A549 (cell line): ENCODE results near the gene TMPRSS9. TPM values are rescaled to one million over a fixed set of nuclear protein-coding genes. Genes with fewer than 3 reads are reported as not detected.

Experiments used
- ATAC-seq, 2 experiments: fragments of 200-7000 bp in 1 of 2; fragments of >200 bp in 1 of 2; cut with Nextera tagmentation in 1 of 2; cut with Tn5 transposase in 1 of 2; 3 replicates each; pipeline versions ENCODE4 v1.8.0 to v1.9.1; 2018 to 2020; ENCODE audit warnings: mild to moderate bottlenecking in 1 of 2, moderate library complexity in 1 of 2
- CTCF ChIA-PET: fragments of 300-600 bp; sonication (Branson Sonifier 250); formaldehyde crosslinking; extraction: SDS; loops from one replicate; lab custom pipeline; 2021; ENCODE audit warnings: antibody characterized with exemption, inconsistent platforms; lab: Yijun Ruan, JAX
- POLR2A ChIA-PET: fragments of 350-600 bp; formaldehyde crosslinking; extraction: SDS; loops from one replicate; lab custom pipeline; 2021; ENCODE audit warnings: antibody characterized with exemption, inconsistent platforms; lab: Yijun Ruan, JAX
- DNase-seq, 2 experiments: peaks; one replicate each; pipeline versions ENCODE4 v3.0.0 to v3.0.0-alpha.2; 2011 to 2016; ENCODE audit warnings: low read depth in 1 of 2, low spot score in 1 of 2
- FAIRE-seq: peaks from 2 replicates; lab custom pipeline; 2011; peaks lifted over from hg19 to GRCh38; lab: Jason Lieb, UNC
- H3K27ac ChIP-seq, 2 experiments: fragments of >200 bp; sonication (Bioruptor Twin); formaldehyde crosslinking; 3 replicates each; pipeline ENCODE4 v1.5.1; 2016 to 2017
- H3K4me1 ChIP-seq: fragments of >200 bp; sonication (Bioruptor Twin); formaldehyde crosslinking; 3 replicates; pipeline ENCODE4 v1.6.1; 2016
- H3K4me2 ChIP-seq: fragments of >200 bp; sonication (Bioruptor Twin); formaldehyde crosslinking; 3 replicates; pipeline ENCODE4 v1.6.1; 2016
- H3K4me3 ChIP-seq: fragments of >200 bp; sonication (Bioruptor Twin); formaldehyde crosslinking; 3 replicates; pipeline ENCODE4 v1.5.1; 2016
- H3K9me3 ChIP-seq: fragments of >200 bp; sonication (Bioruptor Twin); formaldehyde crosslinking; 3 replicates; pipeline ENCODE4 v1.6.1; 2016
- CEBPB ChIP-seq, 2 experiments: fragments of >200 bp in 1 of 2; sonication (Bioruptor Twin) in 1 of 2; formaldehyde crosslinking in 1 of 2; IDR thresholded peaks; 2 replicates each; pipeline ENCODE4 v1.6.1; 2012 to 2016
- CHD2 ChIP-seq: fragments of 150-350 bp; IDR thresholded peaks from 2 replicates; pipeline ENCODE4 v1.6.1; 2014; ENCODE audit warnings: low read length; ENCODE audit not compliant: partially characterized antibody
- EHF ChIP-seq: fragments of 250-450 bp; sonication (Bioruptor Pico); IDR thresholded peaks from 2 replicates; pipeline ENCODE4 v1.5.0; 2020; ENCODE audit warnings: mild to moderate bottlenecking
- EHMT2 ChIP-seq: fragments of 200-600 bp; sonication (generic); IDR thresholded peaks from 2 replicates; pipeline ENCODE4 v1.6.1; 2016; ENCODE audit warnings: antibody characterized with exemption, low read depth, mild to moderate bottlenecking, moderate library complexity
- GATA3 ChIP-seq: IDR thresholded peaks from 2 replicates; pipeline ENCODE4 v1.6.1; 2012; ENCODE audit warnings: borderline replicate concordance
- HOXB13 ChIP-seq: fragments of 250-450 bp; sonication (Bioruptor Pico); IDR thresholded peaks from 2 replicates; pipeline ENCODE4 v1.5.0; 2020; ENCODE audit warnings: low read depth, mild to moderate bottlenecking, moderate library complexity
- HOXB5 ChIP-seq: fragments of 250-450 bp; sonication (Bioruptor Pico); IDR thresholded peaks from 2 replicates; pipeline ENCODE4 v1.5.0; 2020; ENCODE audit warnings: mild to moderate bottlenecking, moderate library complexity
- JUN ChIP-seq, 2 experiments: fragments of >200 bp; sonication (Bioruptor Twin); formaldehyde crosslinking; IDR thresholded peaks; 2 replicates in 1 of 2; 3 replicates in 1 of 2; pipeline ENCODE4 v1.6.1; 2016 to 2017
- JUNB ChIP-seq: fragments of >200 bp; sonication (Bioruptor Twin); formaldehyde crosslinking; IDR thresholded peaks from 2 replicates; pipeline ENCODE4 v1.6.1; 2016
- KDM5A ChIP-seq: fragments of 200-600 bp; sonication (generic); IDR thresholded peaks from 2 replicates; pipeline ENCODE4 v1.6.1; 2016; ENCODE audit warnings: antibody characterized with exemption, mild to moderate bottlenecking
- MAZ ChIP-seq: fragments of 150-350 bp; IDR thresholded peaks from 2 replicates; pipeline ENCODE4 v1.6.1; 2014; ENCODE audit warnings: antibody characterized with exemption, low read depth, low read length, borderline replicate concordance
- MYC ChIP-seq: IDR thresholded peaks from 2 replicates; pipeline ENCODE4 v1.6.1; 2012; ENCODE audit warnings: mild to moderate bottlenecking, inconsistent platforms, low read length, improper control_type of control experiment, borderline replicate concordance
- NFE2L2 ChIP-seq: fragments of 150-350 bp; conservative IDR thresholded peaks from 2 replicates; pipeline ENCODE4 v1.6.1; 2014; ENCODE audit warnings: low read length
- NPAS2 ChIP-seq: fragments of 250-450 bp; sonication (Bioruptor Pico); IDR thresholded peaks from 2 replicates; pipeline ENCODE4 v1.8.0; 2022; ENCODE audit warnings: mild to moderate bottlenecking, moderate library complexity, borderline replicate concordance
- NR3C1 ChIP-seq: fragments of >200 bp; sonication (Bioruptor Twin); formaldehyde crosslinking; IDR thresholded peaks from 3 replicates; pipeline ENCODE4 v1.6.1; 2017
- RCOR1 ChIP-seq: fragments of 150-350 bp; IDR thresholded peaks from 2 replicates; pipeline ENCODE4 v1.6.1; 2014; ENCODE audit warnings: antibody characterized with exemption, low read length, low read depth
- SMC3 ChIP-seq: fragments of >200 bp; sonication (Bioruptor Twin); formaldehyde crosslinking; IDR thresholded peaks from 3 replicates; pipeline ENCODE4 v1.6.1; 2018; ENCODE audit warnings: inconsistent platforms
- TP53 ChIP-seq: fragments of 250-450 bp; sonication (Bioruptor Pico); IDR thresholded peaks from 2 replicates; pipeline ENCODE4 v1.5.0; 2021; ENCODE audit warnings: mild to moderate bottlenecking, moderate library complexity
- WGBS: methylation state at CpG from one replicate; pipeline ENCODE4 v1.1.6; 2017; ENCODE audit errors: missing lambda C conversion rate; 5-methylcytosine and 5-hydroxymethylcytosine counted together
- polyA plus RNA-seq, 4 experiments: library from polyadenylated mRNA; depleted of rRNA in 3 of 4; stranded (reverse); fragments of >200 nt; fragmentation: RNase III in 1 of 4; extraction: RNeasy Plus Mini Kit Qiagen cat#74134 plus additional on column Dnase treatment in 1 of 4; gene quantifications; 2 replicates in 3 of 4; 3 replicates in 1 of 4; pipeline ENCODE4 v1.2.3, GENCODE V29; 2011 to 2017
- TF ChIP-seq, protein P1 (sequence below): fragments of 250-450 bp; sonication (Bioruptor Pico); IDR thresholded peaks from 2 replicates; pipeline ENCODE4 v1.5.0; 2020; ENCODE audit warnings: low read depth, mild to moderate bottlenecking, moderate library complexity
- TF ChIP-seq, protein P2 (sequence below): fragments of >200 bp; sonication (Bioruptor Twin); formaldehyde crosslinking; IDR thresholded peaks from 2 replicates; pipeline ENCODE4 v1.6.1; 2016
- TF ChIP-seq, protein P3 (sequence below): IDR thresholded peaks from 2 replicates; pipeline ENCODE4 v1.6.1; 2012
- TF ChIP-seq, protein P4 (sequence below): IDR thresholded peaks from 2 replicates; pipeline ENCODE4 v1.6.1; 2012
- TF ChIP-seq, protein P5 (sequence below): fragments of >200 bp; sonication (Bioruptor Twin); formaldehyde crosslinking; IDR thresholded peaks from 3 replicates; pipeline ENCODE4 v1.5.1; 2016
- TF ChIP-seq, protein P6 (sequence below): fragments of 450-650 bp; IDR thresholded peaks from 2 replicates; pipeline ENCODE4 v1.6.1; 2014; ENCODE audit warnings: antibody characterized with exemption
- TF ChIP-seq, protein P7 (sequence below): IDR thresholded peaks from 2 replicates; pipeline ENCODE4 v1.6.1; 2012; ENCODE audit warnings: low read depth, borderline replicate concordance

Gene TMPRSS9
- polyA plus RNA-seq, 2 of the 4 experiments (the other 2 are of a cell fraction), result 0.01 TPM; not detected in 1

DNA sequence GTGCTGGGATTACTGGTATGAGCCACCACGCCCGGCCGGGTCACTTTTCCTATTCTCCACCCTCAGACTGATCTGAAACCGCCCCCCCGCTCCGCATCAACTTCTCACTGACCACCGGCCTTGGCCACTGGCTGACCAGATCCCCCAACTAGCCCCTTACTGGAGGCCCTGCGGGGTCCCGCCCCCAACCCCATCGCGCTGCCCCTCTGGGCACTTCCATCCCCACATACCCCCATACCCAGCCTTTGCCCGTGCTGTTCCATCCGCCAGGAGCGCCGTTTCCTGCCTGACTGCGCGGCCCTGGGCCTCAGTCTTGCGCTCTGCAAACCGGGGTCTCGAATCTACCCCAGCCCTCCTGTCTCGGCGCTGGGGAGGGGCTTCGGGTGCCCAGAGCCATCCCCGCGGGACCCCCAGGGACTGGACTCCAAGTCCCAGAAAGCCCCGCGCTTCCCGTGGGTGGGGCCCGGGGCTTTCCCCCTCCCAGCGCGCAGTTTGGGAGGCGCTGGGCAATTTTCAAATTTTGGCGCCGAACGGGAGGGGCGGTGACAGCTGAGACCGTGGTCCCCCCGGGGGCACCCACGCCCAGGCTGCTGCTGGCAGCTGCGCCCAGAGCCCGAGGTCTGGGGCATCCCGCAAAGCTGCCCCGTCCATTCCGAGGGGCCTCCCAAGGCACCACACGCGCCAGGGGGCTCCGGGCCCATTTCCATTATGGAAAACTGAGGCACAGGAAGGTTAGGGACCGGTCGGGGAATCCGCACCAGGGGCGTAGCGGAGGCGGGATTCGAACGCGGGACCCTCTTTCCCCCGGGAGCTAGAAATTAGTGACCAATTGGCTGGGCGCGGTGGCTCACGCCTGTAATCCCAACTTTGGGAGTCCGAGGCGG, 101.9 kb downstream of the TMPRSS9 start:
- peak overlapping the region; percentile 90 for H3K4me2 ChIP-seq
- TF ChIP-seq, protein P1, sequence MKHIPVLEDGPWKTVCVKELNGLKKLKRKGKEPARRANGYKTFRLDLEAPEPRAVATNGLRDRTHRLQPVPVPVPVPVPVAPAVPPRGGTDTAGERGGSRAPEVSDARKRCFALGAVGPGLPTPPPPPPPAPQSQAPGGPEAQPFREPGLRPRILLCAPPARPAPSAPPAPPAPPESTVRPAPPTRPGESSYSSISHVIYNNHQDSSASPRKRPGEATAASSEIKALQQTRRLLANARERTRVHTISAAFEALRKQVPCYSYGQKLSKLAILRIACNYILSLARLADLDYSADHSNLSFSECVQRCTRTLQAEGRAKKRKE (CRISPR knock-in tag), result 0 out of 2 replicates have a peak, but pooled peaks have one; percentile 13
- TF ChIP-seq CEBPB (IDR thresholded peaks at IDR 0.05), result no peak
- no peak for TF ChIP-seq JUN (IDR thresholded peaks at IDR 0.05)
- 0 out of 2 replicates have a peak, but pooled peaks have one; percentile 25 for TF ChIP-seq TP53 (CRISPR knock-in tag)
- 0 out of 2 replicates have a peak, but pooled peaks have one; percentile 33 for TF ChIP-seq HOXB5 (CRISPR knock-in tag)
- no peak for TF ChIP-seq KDM5A
- TF ChIP-seq, protein P2, sequence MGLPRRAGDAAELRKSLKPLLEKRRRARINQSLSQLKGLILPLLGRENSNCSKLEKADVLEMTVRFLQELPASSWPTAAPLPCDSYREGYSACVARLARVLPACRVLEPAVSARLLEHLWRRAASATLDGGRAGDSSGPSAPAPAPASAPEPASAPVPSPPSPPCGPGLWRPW, result no peak
- 0 out of 2 replicates have a peak, but pooled peaks have one; percentile 28 for TF ChIP-seq HOXB13 (CRISPR knock-in tag)
- TF ChIP-seq, protein P3, sequence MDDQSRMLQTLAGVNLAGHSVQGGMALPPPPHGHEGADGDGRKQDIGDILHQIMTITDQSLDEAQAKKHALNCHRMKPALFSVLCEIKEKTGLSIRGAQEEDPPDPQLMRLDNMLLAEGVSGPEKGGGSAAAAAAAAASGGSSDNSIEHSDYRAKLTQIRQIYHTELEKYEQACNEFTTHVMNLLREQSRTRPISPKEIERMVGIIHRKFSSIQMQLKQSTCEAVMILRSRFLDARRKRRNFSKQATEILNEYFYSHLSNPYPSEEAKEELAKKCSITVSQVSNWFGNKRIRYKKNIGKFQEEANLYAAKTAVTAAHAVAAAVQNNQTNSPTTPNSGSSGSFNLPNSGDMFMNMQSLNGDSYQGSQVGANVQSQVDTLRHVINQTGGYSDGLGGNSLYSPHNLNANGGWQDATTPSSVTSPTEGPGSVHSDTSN, result 0 out of 2 replicates have a peak, but pooled peaks have one; percentile 15
- TF ChIP-seq, protein P4, sequence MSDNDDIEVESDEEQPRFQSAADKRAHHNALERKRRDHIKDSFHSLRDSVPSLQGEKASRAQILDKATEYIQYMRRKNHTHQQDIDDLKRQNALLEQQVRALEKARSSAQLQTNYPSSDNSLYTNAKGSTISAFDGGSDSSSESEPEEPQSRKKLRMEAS, result peak; percentile 57; the same call in 1 of the 2 replicates
- TF ChIP-seq NR3C1, result no peak
- TF ChIP-seq EHF (CRISPR knock-in tag), result peak; percentile 18; the same call in 1 of the 2 replicates
- no peak for TF ChIP-seq EHMT2
- TF ChIP-seq NPAS2 (CRISPR knock-in tag), result no peak
- TF ChIP-seq, protein P5, sequence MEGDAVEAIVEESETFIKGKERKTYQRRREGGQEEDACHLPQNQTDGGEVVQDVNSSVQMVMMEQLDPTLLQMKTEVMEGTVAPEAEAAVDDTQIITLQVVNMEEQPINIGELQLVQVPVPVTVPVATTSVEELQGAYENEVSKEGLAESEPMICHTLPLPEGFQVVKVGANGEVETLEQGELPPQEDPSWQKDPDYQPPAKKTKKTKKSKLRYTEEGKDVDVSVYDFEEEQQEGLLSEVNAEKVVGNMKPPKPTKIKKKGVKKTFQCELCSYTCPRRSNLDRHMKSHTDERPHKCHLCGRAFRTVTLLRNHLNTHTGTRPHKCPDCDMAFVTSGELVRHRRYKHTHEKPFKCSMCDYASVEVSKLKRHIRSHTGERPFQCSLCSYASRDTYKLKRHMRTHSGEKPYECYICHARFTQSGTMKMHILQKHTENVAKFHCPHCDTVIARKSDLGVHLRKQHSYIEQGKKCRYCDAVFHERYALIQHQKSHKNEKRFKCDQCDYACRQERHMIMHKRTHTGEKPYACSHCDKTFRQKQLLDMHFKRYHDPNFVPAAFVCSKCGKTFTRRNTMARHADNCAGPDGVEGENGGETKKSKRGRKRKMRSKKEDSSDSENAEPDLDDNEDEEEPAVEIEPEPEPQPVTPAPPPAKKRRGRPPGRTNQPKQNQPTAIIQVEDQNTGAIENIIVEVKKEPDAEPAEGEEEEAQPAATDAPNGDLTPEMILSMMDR, result no peak
- no peak for FAIRE-seq

DNA sequence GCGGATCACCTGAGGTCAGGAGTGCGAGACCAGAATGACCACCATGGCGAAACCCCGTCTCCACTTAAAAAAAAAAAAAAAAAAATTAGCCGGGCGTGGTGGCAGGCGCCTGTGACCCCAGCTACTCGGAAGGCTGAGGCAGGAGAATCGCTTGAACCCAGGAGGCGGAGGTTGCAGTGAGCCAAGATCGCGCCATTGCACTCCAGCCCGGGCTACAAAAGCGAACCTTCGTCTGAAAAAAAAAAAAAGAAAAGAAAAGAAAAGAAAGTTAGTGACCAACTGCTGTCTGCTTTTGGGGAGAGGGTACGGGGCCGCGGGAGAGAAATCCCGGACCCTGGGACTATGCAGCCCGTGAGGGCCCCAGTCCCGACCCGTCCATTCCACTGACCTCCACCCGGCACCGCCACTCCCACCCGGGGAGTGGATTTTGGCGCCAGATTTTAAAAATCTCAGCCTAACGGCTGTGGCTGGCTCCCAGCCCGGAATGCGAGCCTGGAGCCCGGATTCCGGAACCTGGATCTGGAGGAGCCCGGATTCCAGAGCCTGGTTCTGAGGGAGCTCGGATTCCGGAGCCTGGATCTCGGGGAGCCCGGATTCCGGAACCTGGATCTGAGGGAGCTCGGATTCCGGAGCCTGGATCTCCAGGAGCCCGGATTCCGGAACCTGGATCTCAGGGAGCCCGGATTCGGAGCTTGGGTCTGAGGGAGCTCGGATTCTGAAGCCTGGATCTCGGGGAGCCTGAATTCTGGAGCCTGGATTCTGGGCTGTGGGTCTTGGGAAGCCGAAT, 102.8 kb downstream of the TMPRSS9 start:
- peak in 1 of 2 experiments; percentile 96 for DNase-seq
- Histone ChIP-seq H3K9me3 (no peaks in the 10 kb centered on the region), H3K4me3 (peak overlapping the region; percentile 58), H3K4me2 (peak overlapping the region; percentile 90), H3K27ac (peak overlapping the region; percentile 88 to 98), H3K4me1 (no peaks in the 10 kb centered on the region)
- 1% methylated on average over 31 of the region's 46 CpGs for WGBS
- peak; percentile 28 for FAIRE-seq
- ATAC-seq, result peak; percentile 61 to 80
- ChIA-PET POLR2A (interaction anchor here (0.5 to 3.9 kb wide), 6 partner anchors 9 to 308 kb away, joined by 3 to 44 read pairs (median 3); partner anchors contain the start of gene GADD45B), CTCF (interaction anchor here (0.6 to 3.5 kb wide), 10 partner anchors 9 to 1224 kb away, joined by 3 to 16 read pairs (median 4); partner anchors contain the start of genes AP3D1 and GADD45B)
- TF ChIP-seq RCOR1 (no peak), MYC (peak; percentile 22; the same call in 1 of the 2 replicates), EHF (CRISPR knock-in tag) (0 out of 2 replicates have a peak, but pooled peaks have one; percentile 63), SMC3 (0 out of 3 replicates have a peak, but pooled peaks have one; percentile 29), NFE2L2 (no peak), CHD2 (no peak), TP53 (CRISPR knock-in tag) (no peak), GATA3 (peak; percentile 53; the same call in 1 of the 2 replicates), JUNB (no peak), MAZ (no peak)
- TF ChIP-seq, protein P6, sequence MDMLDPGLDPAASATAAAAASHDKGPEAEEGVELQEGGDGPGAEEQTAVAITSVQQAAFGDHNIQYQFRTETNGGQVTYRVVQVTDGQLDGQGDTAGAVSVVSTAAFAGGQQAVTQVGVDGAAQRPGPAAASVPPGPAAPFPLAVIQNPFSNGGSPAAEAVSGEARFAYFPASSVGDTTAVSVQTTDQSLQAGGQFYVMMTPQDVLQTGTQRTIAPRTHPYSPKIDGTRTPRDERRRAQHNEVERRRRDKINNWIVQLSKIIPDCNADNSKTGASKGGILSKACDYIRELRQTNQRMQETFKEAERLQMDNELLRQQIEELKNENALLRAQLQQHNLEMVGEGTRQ, result no peak; the same call in 1 of the 2 replicates
- TF ChIP-seq, protein P3, result no peak
- TF ChIP-seq, protein P7, sequence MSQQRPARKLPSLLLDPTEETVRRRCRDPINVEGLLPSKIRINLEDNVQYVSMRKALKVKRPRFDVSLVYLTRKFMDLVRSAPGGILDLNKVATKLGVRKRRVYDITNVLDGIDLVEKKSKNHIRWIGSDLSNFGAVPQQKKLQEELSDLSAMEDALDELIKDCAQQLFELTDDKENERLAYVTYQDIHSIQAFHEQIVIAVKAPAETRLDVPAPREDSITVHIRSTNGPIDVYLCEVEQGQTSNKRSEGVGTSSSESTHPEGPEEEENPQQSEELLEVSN, result peak; percentile 60; the same call in 1 of the 2 replicates

More for the DNA sequence above, 101.9 kb downstream of the TMPRSS9 start:
- Histone ChIP-seq H3K9me3 (no peaks in the 10 kb centered on the region), H3K4me3 (peak overlapping the region; percentile 58), H3K27ac (peak overlapping the region; percentile 88 to 98), H3K4me1 (0 out of 3 replicates have a peak, but pooled peaks cover 6% of the 10 kb centered on the region)
- ATAC-seq (peak; percentile 76 to 84), DNase-seq (peak in 1 of 2 experiments; percentile 85)
- POLR2A ChIA-PET, result interaction anchor here (0.6 to 3.9 kb wide), 3 partner anchors 10 to 16 kb away, joined by 3 to 44 read pairs (median 5); partner anchors contain the start of gene GADD45B
- WGBS, result 0% methylated on average over 25 of the region's 62 CpGs
- CTCF ChIA-PET, result interaction anchor here (0.6 to 2.8 kb wide), 4 partner anchors 14 to 1223 kb away, joined by 3 to 16 read pairs (median 5); partner anchors contain the start of gene GADD45B
